Lung microvascular endothelial cell (primary cell): ENCODE data around the gene PPP1R10. TPM values are rescaled to one million over a fixed set of nuclear protein-coding genes. Genes with fewer than 3 reads are reported as not detected.

Experiments
- DNase-seq, 2 donors: peaks; one replicate each; pipeline versions ENCODE4 v3.0.0 to v3.0.0-alpha.2; 2010; ENCODE audit warnings: low read depth in 2 of 2
- total RNA-seq: library from RNA; depleted of rRNA; stranded (reverse); fragments of >200 nt; gene quantifications from 2 replicates; pipeline ENCODE4 v1.2.1, GENCODE V29; 2014

PPP1R10 gene
- total RNA-seq, 1 donor from 2014 or later = 12.5 TPM

GRCh38 chr6:30599625-30600324 lies 17.3 kb downstream of the PPP1R10 start:
- no peak for DNase-seq

- no peak for DNase-seq
Measured at GRCh38 chr6:30598912-30599624, 18.0 kb downstream of the PPP1R10 start.

GRCh38 chr6:30597315-30598144 lies 19.5 kb downstream of the PPP1R10 start:
- peak; percentile 81 to 88 for DNase-seq

- no peak for DNase-seq
Measured at GRCh38 chr6:30592287-30592686, 24.8 kb downstream of the PPP1R10 start.

GRCh38 chr6:30591008-30591407 lies 26.0 kb downstream of the PPP1R10 start:
- DNase-seq = peak in 1 of 2 donors; percentile 61

GRCh38 chr6:30590509-30590908 lies 26.5 kb downstream of the PPP1R10 start:
- DNase-seq = no peak

GRCh38 chr6:30589754-30590358 lies 27.2 kb downstream of the PPP1R10 start:
- no peak for DNase-seq

GRCh38 chr6:30583921-30584320 lies 33.1 kb downstream of the PPP1R10 start:
- no peak for DNase-seq

- no peak for DNase-seq
Measured at GRCh38 chr6:30578051-30578450, 39.0 kb downstream of the PPP1R10 start.

GRCh38 chr6:30573113-30573512 lies 43.9 kb downstream of the PPP1R10 start:
- no peak for DNase-seq

GRCh38 chr6:30572148-30572547 lies 44.9 kb downstream of the PPP1R10 start:
- no peak for DNase-seq

GRCh38 chr6:30571762-30572082 lies 45.3 kb downstream of the PPP1R10 start:
- DNase-seq = no peak

- DNase-seq = peak; percentile 98 to 99
Measured at GRCh38 chr6:30571075-30571761, 45.8 kb downstream of the PPP1R10 start, which contains the start of gene ABCF1. TSS of gene ABCF1 (plus strand) at chr6:30571442. CDS start at chr6:30571488, 46 bp downstream.

- no peak for DNase-seq
Measured at GRCh38 chr6:30570740-30571074, 46.3 kb downstream of the PPP1R10 start.

GRCh38 chr6:30570263-30570662 lies 46.8 kb downstream of the PPP1R10 start:
- DNase-seq = peak in 1 of 2 donors; percentile 58

GRCh38 chr6:30568245-30568644 lies 48.8 kb downstream of the PPP1R10 start:
- DNase-seq = no peak

GRCh38 chr6:30565772-30566171 lies 51.3 kb downstream of the PPP1R10 start:
- DNase-seq = peak; percentile 27 to 78

GRCh38 chr6:30564114-30564513 lies 52.9 kb downstream of the PPP1R10 start:
- DNase-seq = no peak

- DNase-seq = no peak
Measured at GRCh38 chr6:30562470-30563425, 54.3 kb downstream of the PPP1R10 start.

GRCh38 chr6:30560930-30561329 lies 56.1 kb downstream of the PPP1R10 start:
- no peak for DNase-seq
